Right cardiac atrium (tissue), 5 donors: Measurements from ENCODE around the gene YTHDF1. TPM values are rescaled to one million over a fixed set of nuclear protein-coding genes. Genes with fewer than 3 reads are reported as not detected.

Experiments used
- ATAC-seq, 2 donors: fragments of 200-7000 bp; cut with Tn5 transposase; one replicate each; pipeline versions ENCODE4 v1.8.0 to v1.9.1; 2020; ENCODE audit warnings: moderate library complexity in 2 of 2, mild to moderate bottlenecking in 1 of 2
- DNase-seq, 3 donors: peaks; one replicate each; pipeline ENCODE4 v3.0.0-alpha.2; 2020
- H3K27ac ChIP-seq: one replicate; pipeline ENCODE4 v1.5.1; 2013; ENCODE audit warnings: mild to moderate bottlenecking, low read length, control low read depth, moderate library complexity
- H3K27me3 ChIP-seq: one replicate; pipeline ENCODE4 v1.6.1; 2013; ENCODE audit not compliant: control insufficient read depth, insufficient read depth
- H3K4me1 ChIP-seq: one replicate; pipeline ENCODE4 v1.6.1; 2013; ENCODE audit warnings: low read length; ENCODE audit not compliant: control insufficient read depth, insufficient read depth
- H3K4me3 ChIP-seq: one replicate; pipeline ENCODE4 v1.5.1; 2013; ENCODE audit warnings: low read length, control low read depth
- H3K9me3 ChIP-seq: one replicate; pipeline ENCODE4 v1.6.1; 2013; ENCODE audit warnings: low read length; ENCODE audit not compliant: control insufficient read depth
- WGBS: extraction: QIAGEN DNeasy Blood & Tissue Kit; methylation state at CpG from one replicate; pipeline ENCODE4 v1.1.7; 2013; 5-methylcytosine and 5-hydroxymethylcytosine counted together
- intact Hi-C, 4 donors: fragments of 100-400 bp; cut with DNase I; formaldehyde crosslinking; loops; one replicate each; pipeline versions ENCODE4 v1.11.0 to v1.14.0; 2022 to 2023
- polyA plus RNA-seq: library from polyadenylated mRNA; stranded (reverse); fragments of 200-250 nt; gene quantifications from one replicate; pipeline ENCODE4 v1.2.3, GENCODE V29; 2013
- total RNA-seq, 4 donors: library from RNA; stranded (reverse); fragmentation: NEBNext Ultra II Directional; extraction: Animal tissue kit (Norgen Biotek cat#: 25700); gene quantifications; one replicate each; pipeline ENCODE4 v1.2.1, GENCODE V29; 2021
- donor health status: healthy with polysubstance abuse.
- donor health status: DM: no; HTN: yes; CAD: no.
- donor health status: DM: no; HTN: no; CAD: no.
- donor health status: DM: no; HTN: yes; CAD: no; lungs with severe emphysema.
- donor health status: DM: yes; HTN: yes; CAD: no.

YTHDF1 gene
- total and polyA plus RNA-seq, 5 donors = 15.3 to 27.6 (median 24.5) TPM

GRCh38 chr20:63175038-63175895, 40.7 kb downstream of the YTHDF1 start:
- Histone ChIP-seq H3K4me3 (no peak overlapping the region), H3K27ac (no peak overlapping the region), H3K4me1 (no peaks in the 10 kb centered on the region), H3K9me3 (no peaks in the 10 kb centered on the region), H3K27me3 (no peaks in the 10 kb centered on the region)
- ATAC-seq = no peak
- no peak for DNase-seq
- WGBS = 2% methylated on average over 77 of the region's 77 CpGs
- intact Hi-C loops = loop anchor here in 1 of 4 donors (10.0 kb wide), 1 partner anchor 120 kb away; no protein-coding TSS in a partner anchor

DNA sequence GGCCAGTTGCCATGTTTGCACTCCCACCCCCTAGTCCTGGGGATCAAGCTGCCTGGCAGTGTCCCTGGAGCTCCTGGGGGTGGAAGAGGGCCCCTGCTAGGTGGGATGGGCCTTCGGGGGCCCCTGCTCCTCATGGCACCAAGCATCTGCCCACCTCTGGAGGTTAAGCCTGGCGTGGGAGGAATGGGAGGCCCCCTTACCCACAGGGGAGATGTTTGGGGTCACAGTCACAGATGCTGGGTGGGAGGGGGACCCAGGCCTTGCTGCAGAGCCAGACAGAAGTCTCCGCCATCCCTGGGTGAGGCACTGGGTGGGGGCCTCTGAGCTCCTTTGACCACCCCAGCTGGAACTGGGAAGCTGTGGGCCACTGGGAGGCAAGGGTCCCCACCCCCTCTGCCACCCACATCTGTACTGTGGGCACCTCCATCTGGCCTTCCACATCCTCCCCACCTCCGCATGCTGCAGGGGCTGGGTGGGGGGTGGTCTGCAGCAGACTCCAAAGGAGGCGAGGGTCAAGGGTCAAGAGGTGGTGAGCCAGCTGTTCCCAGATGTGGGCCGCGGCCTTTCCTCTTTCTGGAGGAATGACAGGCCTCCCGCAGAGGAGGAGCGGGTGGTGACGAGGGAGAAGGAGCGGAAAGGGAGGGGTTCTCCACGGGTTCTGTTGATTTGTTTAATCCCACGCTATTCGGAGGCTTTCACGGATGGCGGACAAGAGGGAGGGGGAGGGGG, 41.5 kb downstream of the YTHDF1 start:
- ATAC-seq (no peak), DNase-seq (no peak)
- H3K4me3 ChIP-seq = no peak overlapping the region
- no peaks in the 10 kb centered on the region for H3K4me1 ChIP-seq
- H3K27ac ChIP-seq = no peak overlapping the region
- WGBS = 11% methylated on average over 16 of the region's 16 CpGs
- intact Hi-C loops = loop anchor here in 1 of 4 donors (10.0 kb wide), 1 partner anchor 120 kb away; no protein-coding TSS in a partner anchor
- no peaks in the 10 kb centered on the region for H3K27me3 ChIP-seq
- no peaks in the 10 kb centered on the region for H3K9me3 ChIP-seq

DNA sequence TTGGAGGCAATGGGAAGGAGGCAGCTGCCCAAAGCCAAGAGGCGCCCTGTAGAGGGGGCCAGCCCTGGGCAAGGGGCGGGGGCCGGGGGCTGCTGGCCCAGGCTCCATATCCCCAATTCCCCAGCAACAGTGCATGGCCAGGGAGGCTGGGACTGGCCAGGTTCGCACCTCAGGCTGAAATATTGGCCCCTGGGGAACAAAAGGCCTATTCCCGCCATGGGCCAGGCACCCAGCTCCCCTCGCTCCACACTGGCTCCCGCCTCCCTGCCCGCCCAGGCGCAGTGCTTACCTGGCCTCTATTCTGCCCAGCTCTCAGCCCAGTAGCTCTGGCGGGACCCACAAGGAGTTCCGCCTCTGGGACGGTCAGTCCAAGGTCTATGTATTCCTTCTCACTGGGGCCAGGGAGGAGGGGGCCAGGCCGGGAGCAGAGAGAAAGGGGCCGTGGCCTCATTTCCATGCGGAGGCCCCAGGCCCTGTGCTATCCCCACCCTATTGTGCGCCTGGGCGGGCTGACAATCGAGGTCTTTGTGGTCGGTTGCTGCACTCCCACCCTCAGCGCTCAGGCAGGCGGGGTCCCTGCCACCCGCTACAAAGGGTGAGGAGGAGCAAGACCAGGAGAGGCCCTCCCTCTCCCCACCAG, 42.3 kb downstream of the YTHDF1 start:
- no peaks in the 10 kb centered on the region for H3K9me3 ChIP-seq
- no peak overlapping the region for H3K27ac ChIP-seq
- no peaks in the 10 kb centered on the region for H3K4me1 ChIP-seq
- ATAC-seq = no peak
- intact Hi-C loops = loop anchor here in 1 of 4 donors (10.0 kb wide), 1 partner anchor 119 kb away; no protein-coding TSS in a partner anchor
- H3K4me3 ChIP-seq = no peak overlapping the region
- H3K27me3 ChIP-seq = no peaks in the 10 kb centered on the region
- 39% methylated on average over 22 of the region's 22 CpGs for WGBS
- no peak for DNase-seq

GRCh38 chr20:63172726-63173125, 43.2 kb downstream of the YTHDF1 start:
- Histone ChIP-seq H3K27me3 (no peaks in the 10 kb centered on the region), H3K27ac (no peak overlapping the region), H3K9me3 (no peaks in the 10 kb centered on the region), H3K4me3 (no peak overlapping the region), H3K4me1 (no peaks in the 10 kb centered on the region)
- no peak for ATAC-seq
- intact Hi-C loops = loop anchor here in 1 of 4 donors (10.0 kb wide), 1 partner anchor 118 kb away; no protein-coding TSS in a partner anchor
- no peak for DNase-seq
- 52% methylated on average over 8 of the region's 8 CpGs for WGBS

- 72% methylated on average over 5 of the region's 5 CpGs for WGBS
Measured at GRCh38 chr20:63171991-63172390, 43.9 kb downstream of the YTHDF1 start.

DNA sequence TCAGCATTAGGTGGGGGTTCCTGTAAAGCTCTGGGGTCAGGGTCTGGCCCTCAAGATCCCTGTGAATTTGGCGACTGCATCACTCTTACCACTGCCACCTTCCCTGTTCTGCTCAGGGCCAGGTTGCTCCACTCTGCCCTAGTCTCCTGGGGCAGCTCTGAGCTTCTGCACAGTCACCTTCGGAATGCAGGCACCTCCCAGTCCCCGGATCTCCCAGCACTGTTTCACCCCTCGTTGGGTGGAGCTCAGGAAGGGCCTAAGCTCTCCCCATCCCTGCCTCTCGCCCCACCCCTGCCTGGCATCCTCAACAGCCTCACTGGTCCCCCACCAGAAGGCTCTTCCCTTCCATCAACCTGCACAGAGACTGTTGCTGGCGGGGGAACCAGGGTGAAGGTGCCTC, 46.2 kb downstream of the YTHDF1 start:
- peak in 2 of 3 donors; percentile 11 to 27 for DNase-seq
- ATAC-seq = no peak
- H3K27me3 ChIP-seq = no peaks in the 10 kb centered on the region
- H3K4me3 ChIP-seq = no peak overlapping the region
- H3K27ac ChIP-seq = no peak overlapping the region
- no peaks in the 10 kb centered on the region for H3K9me3 ChIP-seq
- 42% methylated on average over 6 of the region's 6 CpGs for WGBS
- intact Hi-C loops = loop anchor here in 1 of 4 donors (10.0 kb wide), 1 partner anchor 115 kb away; no protein-coding TSS in a partner anchor
- H3K4me1 ChIP-seq = no peaks in the 10 kb centered on the region

More at GRCh38 chr20:63171991-63172390, 43.9 kb downstream of the YTHDF1 start:
- intact Hi-C loops = loop anchor here in 1 of 4 donors (10.0 kb wide), 1 partner anchor 117 kb away; no protein-coding TSS in a partner anchor
- DNase-seq (no peak), ATAC-seq (no peak)
- H3K27me3 ChIP-seq = no peaks in the 10 kb centered on the region
- H3K27ac ChIP-seq = no peak overlapping the region
- H3K9me3 ChIP-seq = no peaks in the 10 kb centered on the region
- no peaks in the 10 kb centered on the region for H3K4me1 ChIP-seq
- H3K4me3 ChIP-seq = no peak overlapping the region

DNA sequence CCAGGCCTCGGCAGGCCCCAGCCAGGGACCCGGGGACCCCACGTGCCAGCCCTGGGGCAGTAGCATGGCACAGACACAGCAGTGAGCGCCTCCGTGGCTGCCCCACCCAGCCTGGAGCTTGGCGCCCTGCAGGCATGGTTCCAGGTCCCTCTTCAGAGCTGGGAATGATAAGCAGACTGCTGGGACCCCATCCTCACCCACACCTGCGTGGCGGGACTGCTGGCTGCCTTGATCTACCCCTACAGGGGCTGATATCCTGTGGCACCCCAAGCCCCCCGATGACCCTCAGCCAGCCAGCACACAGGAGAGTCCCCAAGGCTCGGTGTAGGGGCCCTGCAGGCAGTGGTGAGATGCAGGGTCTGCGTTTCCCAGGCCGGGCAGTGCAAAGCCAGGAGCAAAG, 47.1 kb downstream of the YTHDF1 start:
- ATAC-seq (no peak), DNase-seq (peak in 2 of 3 donors; percentile 11 to 40)
- no peak overlapping the region for H3K27ac ChIP-seq
- no peaks in the 10 kb centered on the region for H3K9me3 ChIP-seq
- H3K27me3 ChIP-seq = no peaks in the 10 kb centered on the region
- 73% methylated on average over 12 of the region's 12 CpGs for WGBS
- H3K4me1 ChIP-seq = no peaks in the 10 kb centered on the region
- intact Hi-C loops = no loop called here
- H3K4me3 ChIP-seq = no peak overlapping the region

DNA sequence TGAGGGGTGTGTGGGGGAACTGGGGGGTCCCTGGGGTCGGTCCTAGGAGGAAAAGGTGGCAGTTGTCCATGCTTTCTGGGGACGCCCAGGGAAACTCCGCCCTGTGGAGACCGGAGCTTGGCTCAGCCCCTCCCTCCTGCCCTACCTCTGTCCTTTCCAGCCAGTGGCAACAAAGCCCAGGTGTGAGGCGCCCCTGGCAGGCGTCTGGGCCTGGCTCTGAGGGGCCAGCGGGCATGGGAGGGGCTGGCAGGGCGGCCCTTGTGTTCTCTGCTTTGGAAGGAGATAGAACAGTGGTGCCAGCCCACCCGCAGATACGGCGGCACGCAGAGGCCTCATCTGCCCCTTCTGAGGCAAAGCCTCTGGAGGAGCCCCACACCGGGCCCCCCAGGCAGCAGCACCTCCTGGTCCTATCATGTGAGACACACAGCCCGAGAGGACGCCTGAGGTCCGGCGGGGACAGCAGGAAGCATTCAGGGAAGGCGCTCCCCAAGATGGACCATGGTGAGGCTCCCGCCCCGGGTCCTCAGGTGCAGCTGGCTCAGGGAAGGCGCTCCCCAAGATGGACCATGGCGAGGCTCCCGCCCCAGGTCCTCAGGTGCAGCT, 47.9 kb downstream of the YTHDF1 start:
- Histone ChIP-seq H3K9me3 (no peaks in the 10 kb centered on the region), H3K4me3 (no peak overlapping the region), H3K4me1 (no peaks in the 10 kb centered on the region), H3K27ac (no peak overlapping the region), H3K27me3 (no peaks in the 10 kb centered on the region)
- peak in 2 of 3 donors; percentile 33 to 43 for DNase-seq
- WGBS = 80% methylated on average over 23 of the region's 23 CpGs
- intact Hi-C loops = no loop called here
- ATAC-seq = no peak

DNA sequence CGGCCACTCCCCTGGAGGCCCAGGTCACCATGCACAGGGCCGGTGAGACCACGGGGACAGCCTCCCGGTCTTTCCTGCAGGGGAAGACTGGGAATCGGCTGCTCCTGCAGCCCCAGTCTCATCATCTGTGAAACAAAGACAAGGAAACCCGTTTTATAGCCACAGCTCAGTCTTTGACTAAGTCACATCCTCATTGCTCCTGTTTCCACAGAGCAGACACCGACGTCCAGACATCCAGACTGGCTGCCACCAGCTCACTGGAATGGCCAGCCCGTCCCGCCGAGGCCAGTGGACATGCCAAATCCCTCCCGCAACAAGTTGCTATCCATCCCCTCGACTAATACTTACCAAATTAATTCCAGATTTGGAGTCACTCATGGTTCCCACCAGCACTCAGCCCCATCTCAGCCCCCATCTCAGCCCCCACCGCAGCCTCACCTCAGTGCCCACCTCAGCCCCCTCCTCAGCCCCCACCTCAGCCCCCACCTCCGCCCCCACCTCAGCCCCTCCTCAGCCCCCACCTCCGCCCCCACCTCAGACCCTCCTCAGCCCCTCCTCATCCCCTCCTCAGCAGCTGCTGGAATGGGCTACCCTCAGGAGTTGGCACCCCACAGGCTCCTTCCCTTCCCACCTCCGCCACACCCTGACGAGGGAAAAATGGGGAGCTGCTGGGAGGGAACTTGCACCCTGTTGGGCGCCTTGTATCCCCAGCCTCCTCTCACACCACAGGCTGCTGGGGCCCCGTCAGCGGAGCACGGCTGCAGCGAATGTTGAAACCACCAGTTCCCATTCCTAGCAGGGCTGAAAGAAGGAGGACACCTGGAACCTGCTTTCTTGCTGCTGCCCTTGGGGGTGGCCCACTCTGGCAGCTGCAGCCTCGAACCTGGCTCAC, 48.7 kb downstream of the YTHDF1 start:
- intact Hi-C loops = no loop called here
- ATAC-seq = no peak

More for the DNA sequence above, 48.7 kb downstream of the YTHDF1 start:
- WGBS = 65% methylated on average over 24 of the region's 24 CpGs
- H3K4me1 ChIP-seq = no peaks in the 10 kb centered on the region
- H3K4me3 ChIP-seq = no peak overlapping the region
- H3K27me3 ChIP-seq = no peaks in the 10 kb centered on the region
- DNase-seq = peak; percentile 2 to 56 (median 13)
- H3K27ac ChIP-seq = no peak overlapping the region
- no peaks in the 10 kb centered on the region for H3K9me3 ChIP-seq
